ENCODE results near the gene IL2RG.
A peak's percentile ranks its signal among the peaks of the same experiment; 100 is the strongest.

The IL2RG gene

DNA sequence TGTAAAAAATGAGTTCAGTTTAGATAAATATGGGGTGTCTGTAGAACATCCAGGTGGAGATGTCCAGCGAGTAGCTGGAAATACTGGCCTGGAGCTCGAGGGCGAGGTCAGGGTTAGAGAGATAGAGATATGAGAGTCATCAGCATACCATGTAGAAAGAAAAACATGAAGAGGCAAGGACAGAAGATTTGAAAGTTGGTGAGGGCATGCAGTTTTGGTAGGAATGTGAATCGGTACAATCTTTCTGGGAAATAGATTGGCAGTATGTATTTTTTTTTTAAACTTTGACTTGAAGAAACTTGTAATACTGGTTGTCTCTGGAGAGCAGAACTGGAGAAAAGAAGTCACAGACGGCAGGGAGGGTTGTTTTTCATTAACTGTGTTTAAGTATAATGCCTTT is 40.8 kb downstream of the IL2RG start:
- H3K4me1 Mint-ChIP-seq (ENCODE audit: low read depth): peaks cover 19% of the 10 kb centered on the region
- no peak overlapping the region for H3K4me3 Mint-ChIP-seq
- H3K36me3 Mint-ChIP-seq (ENCODE audit: low read depth): peaks cover 15% of the 10 kb centered on the region
- H3K9me3 Mint-ChIP-seq: no peaks in the 10 kb centered on the region
- H3K27me3 Mint-ChIP-seq: no peaks in the 10 kb centered on the region
- intact Hi-C loops (cut with micrococcal nuclease): no loop called here
- no peak overlapping the region for H3K27ac Mint-ChIP-seq

DNA sequence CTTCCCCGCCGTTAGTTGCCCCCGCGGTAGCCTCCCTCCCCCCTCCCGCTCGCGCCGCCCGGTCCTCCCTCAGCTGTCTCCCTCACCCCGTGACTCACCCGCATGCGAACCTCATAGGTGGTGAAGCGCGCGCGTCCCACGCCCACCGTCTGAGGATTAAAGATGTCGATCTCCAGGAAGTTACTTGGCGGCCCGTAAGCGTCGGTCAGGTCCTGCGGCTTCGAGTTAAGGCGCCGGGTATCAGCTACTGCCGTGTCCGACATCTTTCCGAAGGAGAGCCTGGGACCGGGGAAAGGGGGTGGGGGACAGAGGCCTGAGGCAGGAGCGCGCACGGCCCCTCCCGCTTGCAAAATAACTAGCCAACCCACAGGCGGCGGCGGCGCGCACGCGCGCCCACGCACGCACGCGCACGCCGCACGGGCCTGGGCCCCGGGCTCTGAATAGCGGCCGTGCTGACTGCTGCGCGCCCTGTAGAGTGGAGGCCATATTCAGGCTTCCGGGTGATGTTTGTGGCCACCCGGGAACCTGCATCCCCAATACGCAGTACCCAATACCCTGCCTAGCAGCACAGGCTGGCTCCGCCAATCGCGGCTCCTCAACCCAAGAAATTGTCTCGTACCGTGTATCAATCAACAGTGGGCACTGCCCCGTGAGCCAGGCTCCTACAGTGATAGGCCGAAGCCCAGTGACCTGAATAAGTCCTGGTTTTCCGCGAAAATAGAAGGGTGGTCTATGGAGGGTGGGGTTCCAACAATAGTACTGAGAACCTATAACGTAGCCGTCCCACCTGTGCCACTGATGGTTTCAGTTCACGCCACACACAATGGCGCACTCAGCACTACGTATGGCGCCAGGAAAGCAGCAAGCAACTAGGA is 43.1 kb downstream of the IL2RG start, which contains the start of gene SNX12:
Gene SNX12 (minus strand): TSS at position 291 of the 875 bp plus-strand sequence. CDS start 28 bp downstream, at position 263.
- intact Hi-C loops (cut with micrococcal nuclease): no loop called here
- H3K9me3 Mint-ChIP-seq: no peaks in the 10 kb centered on the region
- H3K36me3 Mint-ChIP-seq (ENCODE audit: low read depth): peaks cover 22% of the 10 kb centered on the region
- H3K27me3 Mint-ChIP-seq: no peaks in the 10 kb centered on the region
- peak within 1 kb of the TSS; percentile 94 for H3K27ac Mint-ChIP-seq
- H3K4me3 Mint-ChIP-seq: peak within 1 kb of the TSS; percentile 99
- peaks cover 28% of the 10 kb centered on the region for H3K4me1 Mint-ChIP-seq (ENCODE audit: low read depth)

DNA sequence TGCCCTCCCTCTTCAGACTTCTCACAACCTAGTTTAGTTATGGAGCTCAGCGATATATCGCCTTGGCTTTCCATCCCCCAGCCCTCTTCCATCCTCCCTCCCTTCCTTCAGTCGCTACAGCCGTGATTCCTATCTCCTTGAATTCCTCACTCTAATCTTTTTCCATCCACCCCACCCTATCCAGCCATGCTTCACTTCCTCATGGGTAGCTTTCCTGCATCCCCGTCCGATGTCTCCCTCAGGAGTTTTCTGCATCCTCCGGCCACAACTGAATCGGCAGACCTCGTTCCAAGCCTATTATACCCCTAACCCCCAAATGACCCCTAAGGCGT is 43.7 kb downstream of the IL2RG start:
- Mint-ChIP-seq H3K4me3 (peak overlapping the region; percentile 99), H3K27ac (peak overlapping the region; percentile 94), H3K36me3 (ENCODE audit: low read depth) (peaks cover 26% of the 10 kb centered on the region)

DNA sequence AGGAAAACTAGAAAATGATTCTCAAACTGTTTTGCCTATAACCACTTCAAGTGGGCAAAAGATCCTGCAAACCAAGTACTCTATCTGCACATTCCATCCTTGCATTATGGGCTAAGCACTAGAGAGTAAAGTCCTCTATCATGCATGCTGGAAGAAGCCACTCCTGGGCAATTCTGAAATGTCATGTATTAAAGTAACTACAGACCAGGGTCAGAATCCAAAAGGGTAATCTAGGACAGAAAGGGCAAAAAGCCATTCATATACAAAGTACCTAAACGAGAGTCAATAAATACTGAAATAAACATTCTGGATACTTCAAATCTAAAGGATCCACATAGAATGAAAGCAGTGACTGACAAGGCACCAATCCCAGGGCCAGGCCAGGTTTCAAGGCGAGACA is 44.3 kb downstream of the IL2RG start:
- Mint-ChIP-seq H3K4me1 (ENCODE audit: low read depth) (peaks cover 22% of the 10 kb centered on the region), H3K4me3 (peak overlapping the region; percentile 99), H3K9me3 (no peaks in the 10 kb centered on the region), H3K27me3 (no peaks in the 10 kb centered on the region), H3K36me3 (ENCODE audit: low read depth) (peaks cover 32% of the 10 kb centered on the region), H3K27ac (peak overlapping the region; percentile 94)
- intact Hi-C loops (cut with micrococcal nuclease): no loop called here

More for the DNA sequence above, 43.7 kb downstream of the IL2RG start:
- Mint-ChIP-seq H3K27me3 (no peaks in the 10 kb centered on the region), H3K9me3 (no peaks in the 10 kb centered on the region), H3K4me1 (ENCODE audit: low read depth) (peaks cover 25% of the 10 kb centered on the region)
- intact Hi-C loops (cut with micrococcal nuclease): no loop called here

DNA sequence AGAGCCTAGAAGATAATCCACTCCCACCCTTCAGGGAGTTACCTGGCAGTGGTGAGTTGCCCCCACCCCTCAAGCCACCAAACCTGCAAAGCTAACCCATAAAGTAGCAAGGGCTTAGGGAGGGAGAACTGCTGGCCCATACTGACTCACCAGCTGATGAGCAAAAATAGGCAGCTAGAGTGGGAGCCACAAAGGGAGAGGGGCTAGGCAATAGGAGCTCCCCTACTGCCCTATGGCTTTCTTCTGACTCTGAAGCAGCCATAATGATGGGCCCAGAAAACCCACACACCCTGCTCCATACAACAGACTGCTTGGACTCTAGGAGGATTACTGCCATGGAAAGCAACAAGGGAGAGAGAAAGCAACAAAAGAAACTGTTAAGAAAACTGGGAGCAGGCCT is 51.2 kb downstream of the IL2RG start:
- Mint-ChIP-seq H3K27me3 (no peaks in the 10 kb centered on the region), H3K4me1 (ENCODE audit: low read depth) (peaks cover 49% of the 10 kb centered on the region), H3K4me3 (no peak overlapping the region), H3K27ac (peak overlapping the region; percentile 39), H3K9me3 (no peaks in the 10 kb centered on the region), H3K36me3 (ENCODE audit: low read depth) (peaks cover 55% of the 10 kb centered on the region)
- intact Hi-C loops (cut with micrococcal nuclease): no loop called here

GRCh38 chrX:71057848-71058530 is 53.4 kb downstream of the IL2RG start:
- H3K4me1 Mint-ChIP-seq (ENCODE audit: low read depth): peaks cover 41% of the 10 kb centered on the region
- peaks cover 48% of the 10 kb centered on the region for H3K36me3 Mint-ChIP-seq (ENCODE audit: low read depth)
- peak overlapping the region; percentile 62 for H3K27ac Mint-ChIP-seq
- H3K27me3 Mint-ChIP-seq: no peaks in the 10 kb centered on the region
- intact Hi-C loops (cut with micrococcal nuclease): no loop called here
- peak overlapping the region; percentile 21 for H3K4me3 Mint-ChIP-seq
- no peaks in the 10 kb centered on the region for H3K9me3 Mint-ChIP-seq
